Upper lobe of left lung (tissue), 6 donors: Measurements from ENCODE around the gene MN1. TPM values are rescaled to one million over a fixed set of nuclear protein-coding genes. Genes with fewer than 3 reads are reported as not detected.

ENCODE experiments used
- ATAC-seq, 2 donors: fragments of 200-7000 bp; cut with Tn5 transposase; one replicate each; pipeline ENCODE4 v1.9.1; 2022; ENCODE audit warnings: mild to moderate bottlenecking in 2 of 2, moderate library complexity in 2 of 2; ENCODE audit not compliant: low FRiP score in 2 of 2
- DNase-seq, 2 donors: peaks; one replicate each; pipeline ENCODE4 v3.0.0-alpha.2; 2019 to 2020
- H3K27ac ChIP-seq, 4 donors: fragments of 200-600 bp; sonication (generic); one replicate each; pipeline ENCODE4 v1.5.1; 2016 to 2019
- H3K27me3 ChIP-seq, 4 donors: fragments of 200-600 bp; sonication (generic); one replicate each; pipeline ENCODE4 v1.5.1; 2017 to 2019
- H3K36me3 ChIP-seq, 4 donors: fragments of 200-600 bp; sonication (generic); one replicate each; pipeline ENCODE4 v1.5.1; 2016 to 2019
- H3K4me1 ChIP-seq, 4 donors: fragments of 200-600 bp; sonication (generic); one replicate each; pipeline ENCODE4 v1.5.1; 2018 to 2019
- H3K4me3 ChIP-seq, 4 donors: fragments of 200-600 bp; sonication (generic); one replicate each; pipeline ENCODE4 v1.5.1; 2017 to 2019; ENCODE audit warnings: mild to moderate bottlenecking in 2 of 4, moderate library complexity in 1 of 4
- H3K9me3 ChIP-seq, 4 donors: fragments of 200-600 bp; sonication (generic); one replicate each; pipeline ENCODE4 v1.5.1; 2018 to 2019
- CTCF ChIP-seq, 6 experiments: fragments of 450-650 bp in 4 of 6; fragments of 200-600 bp in 2 of 6; sonication (generic) in 2 of 6; IDR thresholded peaks; one replicate each; pipeline ENCODE4 v1.5.1; 2016 to 2019; ENCODE audit warnings: antibody characterized with exemption in 6 of 6
- EP300 ChIP-seq, 4 donors: sonication (generic); formaldehyde crosslinking; IDR thresholded peaks; one replicate each; pipeline ENCODE4 v1.5.1; 2017; ENCODE audit warnings: antibody characterized with exemption in 4 of 4, control low read depth in 2 of 4
- POLR2A ChIP-seq, 4 donors: fragments of 450-650 bp; IDR thresholded peaks; one replicate each; pipeline ENCODE4 v1.5.1; 2016 to 2017; ENCODE audit warnings: antibody characterized with exemption in 4 of 4, mild to moderate bottlenecking in 2 of 4
- POLR2AphosphoS5 ChIP-seq, 2 donors: sonication (generic); formaldehyde crosslinking; IDR thresholded peaks; one replicate each; pipeline ENCODE4 v1.5.1; 2017; ENCODE audit warnings: antibody characterized with exemption in 2 of 2
- WGBS, 2 donors: methylation state at CpG; one replicate each; pipeline ENCODE4 v1.1.5; 2017 to 2018; 5-methylcytosine and 5-hydroxymethylcytosine counted together
- total RNA-seq, 6 donors: library from RNA; depleted of rRNA in 4 of 6; stranded (reverse); fragments of >200 nt in 4 of 6; gene quantifications; one replicate each; pipeline versions ENCODE4 v1.1.0 to v1.2.1, GENCODE V29; 2016 to 2021
- donor health status: DM: no; HTN: no; CAD: no; lungs with moderate emphysema.
- donor health status: DM: no; HTN: yes; CAD: no; lungs with severe emphysema.

The MN1 gene
- total RNA-seq, 6 donors from 2014 or later, result 1.0 to 17.8 (median 3.5) TPM

GRCh38 chr22:27772081-27772983 is 29.2 kb downstream of the MN1 start:
- H3K36me3 ChIP-seq, result no peaks in the 10 kb centered on the region
- ATAC-seq (no peak), DNase-seq (no peak)
- H3K4me1 ChIP-seq, result peaks cover 6 to 18% (median 13%) of the 10 kb centered on the region in 4 donors
- no peak overlapping the region for H3K4me3 ChIP-seq
- 89 to 90% methylated on average over 16 of the region's 16 CpGs for WGBS, 2 donors
- H3K27me3 ChIP-seq, result no peaks in the 10 kb centered on the region
- no peak overlapping the region for H3K27ac ChIP-seq
- no peaks in the 10 kb centered on the region for H3K9me3 ChIP-seq
- TF ChIP-seq POLR2A (IDR thresholded peaks at IDR 0.05), result no peak
- no peak for TF ChIP-seq CTCF (IDR thresholded peaks at IDR 0.05)
- no peak for TF ChIP-seq EP300 (IDR thresholded peaks at IDR 0.05)
- no peak for TF ChIP-seq POLR2AphosphoS5 (IDR thresholded peaks at IDR 0.05)

- H3K4me1 ChIP-seq, result peaks cover 2 to 14% (median 11%) of the 10 kb centered on the region in 4 donors
- H3K9me3 ChIP-seq, result no peaks in the 10 kb centered on the region
- no peaks in the 10 kb centered on the region for H3K36me3 ChIP-seq
- 92 to 93% methylated on average over 5 of the region's 5 CpGs for WGBS, 2 donors
- TF ChIP-seq CTCF (IDR thresholded peaks at IDR 0.05) (no peak), EP300 (IDR thresholded peaks at IDR 0.05) (no peak), POLR2A (IDR thresholded peaks at IDR 0.05) (no peak), POLR2AphosphoS5 (IDR thresholded peaks at IDR 0.05) (no peak)
- DNase-seq, result no peak
- H3K4me3 ChIP-seq, result no peak overlapping the region
- H3K27me3 ChIP-seq, result no peaks in the 10 kb centered on the region
- H3K27ac ChIP-seq, result no peak overlapping the region
- no peak for ATAC-seq
Observed at GRCh38 chr22:27771637-27772036, 29.9 kb downstream of the MN1 start.

- Histone ChIP-seq H3K27me3 (no peaks in the 10 kb centered on the region), H3K9me3 (no peaks in the 10 kb centered on the region), H3K36me3 (no peaks in the 10 kb centered on the region), H3K4me1 (no peaks in the 10 kb centered on the region), H3K4me3 (no peak overlapping the region), H3K27ac (no peak overlapping the region)
- 84 to 85% methylated on average over 3 of the region's 3 CpGs for WGBS, 2 donors
- ATAC-seq (no peak), DNase-seq (no peak)
- TF ChIP-seq CTCF (IDR thresholded peaks at IDR 0.05) (no peak), POLR2AphosphoS5 (IDR thresholded peaks at IDR 0.05) (no peak), POLR2A (IDR thresholded peaks at IDR 0.05) (no peak), EP300 (IDR thresholded peaks at IDR 0.05) (no peak)
Observed at GRCh38 chr22:27769012-27769411, 32.5 kb downstream of the MN1 start.

GRCh38 chr22:27768027-27768653 is 33.4 kb downstream of the MN1 start:
- no peaks in the 10 kb centered on the region for H3K9me3 ChIP-seq
- WGBS, 2 donors, result 76 to 86% methylated on average over 2 of the region's 2 CpGs
- ATAC-seq, result no peak
- no peak overlapping the region for H3K4me3 ChIP-seq
- H3K4me1 ChIP-seq, result no peaks in the 10 kb centered on the region
- H3K36me3 ChIP-seq, result no peaks in the 10 kb centered on the region
- H3K27me3 ChIP-seq, result no peaks in the 10 kb centered on the region
- no peak for TF ChIP-seq POLR2A (IDR thresholded peaks at IDR 0.05)
- no peak for TF ChIP-seq CTCF (IDR thresholded peaks at IDR 0.05)
- TF ChIP-seq EP300 (IDR thresholded peaks at IDR 0.05), result no peak
- no peak for TF ChIP-seq POLR2AphosphoS5 (IDR thresholded peaks at IDR 0.05)
- no peak overlapping the region for H3K27ac ChIP-seq
- no peak for DNase-seq
